ENCODE measurements around the gene ZNF423. TPM values are rescaled to one million over a fixed set of nuclear protein-coding genes. Genes with fewer than 3 reads are reported as not detected.

Gene ZNF423
- total and polyA plus RNA-seq, 7 donors: 0.69 to 19.7 (median 3.6) TPM

GRCh38 chr16:49739381-49739780 lies 116.5 kb downstream of the ZNF423 start:
- Histone ChIP-seq H3K36me3 (no peaks in the 10 kb centered on the region), H3K9me3 (no peaks in the 10 kb centered on the region), H3K4me3 (no peak overlapping the region), H3K27me3 (peaks cover 0 to 3% (median 0%) of the 10 kb centered on the region in 3 donors), H3K4me1 (peaks cover 0 to 9% (median 0%) of the 10 kb centered on the region in 4 donors), H3K27ac (no peak overlapping the region)
- intact Hi-C loops (cut with DNase I): no loop called here
- TF ChIP-seq POLR2AphosphoS5 (IDR thresholded peaks at IDR 0.05) (no peak), POLR2A (IDR thresholded peaks at IDR 0.05) (no peak), EP300 (IDR thresholded peaks at IDR 0.05) (no peak), CTCF (IDR thresholded peaks at IDR 0.05) (no peak)
- DNase-seq: no peak
- 55 to 78% methylated on average over 9 of the region's 9 CpGs for WGBS, 2 donors

GRCh38 chr16:49738832-49739231 lies 117.1 kb downstream of the ZNF423 start:
- no peak for TF ChIP-seq EP300 (IDR thresholded peaks at IDR 0.05)
- TF ChIP-seq POLR2A (IDR thresholded peaks at IDR 0.05): no peak
- TF ChIP-seq CTCF (IDR thresholded peaks at IDR 0.05): no peak
- TF ChIP-seq POLR2AphosphoS5 (IDR thresholded peaks at IDR 0.05): no peak
- WGBS, 2 donors: 94 to 95% methylated on average over 3 of the region's 3 CpGs
- Histone ChIP-seq H3K9me3 (no peaks in the 10 kb centered on the region), H3K36me3 (no peaks in the 10 kb centered on the region), H3K4me1 (peaks cover 0 to 15% (median 4%) of the 10 kb centered on the region in 4 donors), H3K27ac (no peak overlapping the region), H3K27me3 (peaks cover 0 to 3% (median 0%) of the 10 kb centered on the region in 3 donors), H3K4me3 (no peak overlapping the region)
- intact Hi-C loops (cut with DNase I): no loop called here
- no peak for DNase-seq

- WGBS, 2 donors: 93 to 96% methylated on average over 10 of the region's 10 CpGs
- Histone ChIP-seq H3K27me3 (peaks cover 0 to 3% (median 0%) of the 10 kb centered on the region in 3 donors), H3K4me1 (peaks cover 0 to 22% (median 10%) of the 10 kb centered on the region in 4 donors), H3K36me3 (no peaks in the 10 kb centered on the region), H3K27ac (no peak overlapping the region), H3K9me3 (no peaks in the 10 kb centered on the region), H3K4me3 (no peak overlapping the region)
- no peak for TF ChIP-seq EP300 (IDR thresholded peaks at IDR 0.05)
- no peak for TF ChIP-seq CTCF (IDR thresholded peaks at IDR 0.05)
- no peak for TF ChIP-seq POLR2AphosphoS5 (IDR thresholded peaks at IDR 0.05)
- TF ChIP-seq POLR2A (IDR thresholded peaks at IDR 0.05): no peak
- intact Hi-C loops (cut with DNase I): no loop called here
- DNase-seq: no peak
Observed at GRCh38 chr16:49738001-49738400, 117.9 kb downstream of the ZNF423 start.

- peaks cover 0 to 3% (median 0%) of the 10 kb centered on the region in 3 donors for H3K27me3 ChIP-seq
- H3K36me3 ChIP-seq: no peaks in the 10 kb centered on the region
- H3K4me1 ChIP-seq: peaks cover 0 to 22% (median 10%) of the 10 kb centered on the region in 4 donors
- H3K27ac ChIP-seq: no peak overlapping the region
- no peak overlapping the region for H3K4me3 ChIP-seq
- intact Hi-C loops (cut with DNase I): no loop called here
- WGBS, 2 donors: 77 to 86% methylated on average over 9 of the region's 9 CpGs
- H3K9me3 ChIP-seq: no peaks in the 10 kb centered on the region
- TF ChIP-seq EP300 (IDR thresholded peaks at IDR 0.05): no peak
- TF ChIP-seq POLR2AphosphoS5 (IDR thresholded peaks at IDR 0.05): no peak
- DNase-seq: no peak
Observed at GRCh38 chr16:49737541-49737940, 118.4 kb downstream of the ZNF423 start.

GRCh38 chr16:49734331-49734730 lies 121.6 kb downstream of the ZNF423 start:
- peak; percentile 78 for DNase-seq
- no peak for TF ChIP-seq POLR2AphosphoS5 (IDR thresholded peaks at IDR 0.05)
- 81 to 89% methylated on average over 10 of the region's 10 CpGs for WGBS, 2 donors
- Histone ChIP-seq H3K36me3 (peaks cover 0 to 5% (median 0%) of the 10 kb centered on the region in 4 donors), H3K4me1 (peaks cover 0 to 15% (median 10%) of the 10 kb centered on the region in 4 donors), H3K9me3 (peaks cover 0 to 6% (median 4%) of the 10 kb centered on the region in 4 donors), H3K27me3 (no peaks in the 10 kb centered on the region), H3K27ac (no peak overlapping the region), H3K4me3 (no peak overlapping the region)
- intact Hi-C loops (cut with DNase I): no loop called here
